Uterus (tissue), 2 donors: Measurements from ENCODE around the gene CCDC60.

ENCODE experiments used
- POLR2A ChIP-seq, 2 donors: fragments of 450-650 bp; IDR thresholded peaks; one replicate each; pipeline ENCODE4 v1.6.1; 2016; ENCODE audit warnings: antibody characterized with exemption in 2 of 2, mild to moderate bottlenecking in 1 of 2, moderate library complexity in 1 of 2
- TF ChIP-seq, protein P1 (sequence below), 4 experiments: fragments of 200-600 bp in 2 of 4; fragments of 450-650 bp in 2 of 4; sonication (generic) in 2 of 4; IDR thresholded peaks; one replicate each; pipeline ENCODE4 v1.5.1; 2016 to 2019; ENCODE audit warnings: antibody characterized with exemption in 4 of 4, mild to moderate bottlenecking in 2 of 4, moderate library complexity in 1 of 4

DNA sequence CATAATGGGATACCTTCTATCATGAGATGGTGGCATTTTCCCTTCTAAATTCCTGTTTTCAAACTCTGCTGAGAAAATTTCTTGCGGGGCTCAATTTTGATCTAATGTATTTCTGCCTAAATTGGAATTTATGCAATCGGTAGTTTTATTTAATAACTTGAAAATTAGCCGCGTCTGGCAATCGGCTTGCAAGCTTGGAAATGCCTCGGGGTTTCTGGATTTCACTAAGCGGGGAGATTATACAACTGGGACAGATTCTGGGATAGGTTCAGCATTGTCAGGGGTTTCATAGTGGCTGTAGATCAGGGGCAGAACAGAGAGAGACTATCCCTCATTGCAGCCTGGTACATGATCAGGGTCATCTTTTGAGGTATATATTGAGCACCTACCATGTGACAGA is 8.6 kb downstream of the CCDC60 start:
- TF ChIP-seq, protein P1, sequence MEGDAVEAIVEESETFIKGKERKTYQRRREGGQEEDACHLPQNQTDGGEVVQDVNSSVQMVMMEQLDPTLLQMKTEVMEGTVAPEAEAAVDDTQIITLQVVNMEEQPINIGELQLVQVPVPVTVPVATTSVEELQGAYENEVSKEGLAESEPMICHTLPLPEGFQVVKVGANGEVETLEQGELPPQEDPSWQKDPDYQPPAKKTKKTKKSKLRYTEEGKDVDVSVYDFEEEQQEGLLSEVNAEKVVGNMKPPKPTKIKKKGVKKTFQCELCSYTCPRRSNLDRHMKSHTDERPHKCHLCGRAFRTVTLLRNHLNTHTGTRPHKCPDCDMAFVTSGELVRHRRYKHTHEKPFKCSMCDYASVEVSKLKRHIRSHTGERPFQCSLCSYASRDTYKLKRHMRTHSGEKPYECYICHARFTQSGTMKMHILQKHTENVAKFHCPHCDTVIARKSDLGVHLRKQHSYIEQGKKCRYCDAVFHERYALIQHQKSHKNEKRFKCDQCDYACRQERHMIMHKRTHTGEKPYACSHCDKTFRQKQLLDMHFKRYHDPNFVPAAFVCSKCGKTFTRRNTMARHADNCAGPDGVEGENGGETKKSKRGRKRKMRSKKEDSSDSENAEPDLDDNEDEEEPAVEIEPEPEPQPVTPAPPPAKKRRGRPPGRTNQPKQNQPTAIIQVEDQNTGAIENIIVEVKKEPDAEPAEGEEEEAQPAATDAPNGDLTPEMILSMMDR (IDR thresholded peaks at IDR 0.05) = no peak
- TF ChIP-seq POLR2A (IDR thresholded peaks at IDR 0.05) = no peak
